Loucy (cell line): ENCODE results near the gene CCDC9.

ENCODE experiments used
- H2AFZ ChIP-seq: fragments of 200-600 bp; sonication (generic); 2 replicates; pipeline ENCODE4 v1.6.0; 2016; ENCODE audit warnings: antibody characterized with exemption, mild to moderate bottlenecking, low read length, moderate library complexity
- H3F3A ChIP-seq: fragments of 200-600 bp; 2 replicates; pipeline ENCODE4 v1.6.0; 2016; ENCODE audit warnings: antibody characterized with exemption, low read depth, mild to moderate bottlenecking
- H3K27me3 ChIP-seq: fragments of 200-600 bp; sonication (generic); 2 replicates; pipeline ENCODE4 v1.6.1; 2014; ENCODE audit warnings: low read length, mild to moderate bottlenecking; ENCODE audit not compliant: insufficient read depth, poor library complexity, severe bottlenecking
- H3K36me3 ChIP-seq: fragments of 200-600 bp; sonication (generic); 2 replicates; pipeline ENCODE4 v1.6.1; 2016; ENCODE audit warnings: low read length; ENCODE audit not compliant: insufficient read depth
- H3K4me1 ChIP-seq: fragments of 200-600 bp; sonication (generic); 2 replicates; pipeline ENCODE4 v1.5.1; 2014; ENCODE audit warnings: low read length, mild to moderate bottlenecking; ENCODE audit not compliant: insufficient read depth, poor library complexity, severe bottlenecking
- H3K4me2 ChIP-seq: fragments of 200-600 bp; sonication (generic); 2 replicates; pipeline ENCODE4 v1.6.0; 2014; ENCODE audit warnings: antibody characterized with exemption, low read length, low read depth, mild to moderate bottlenecking; ENCODE audit not compliant: poor library complexity, severe bottlenecking
- H3K4me3 ChIP-seq: fragments of 200-600 bp; sonication (generic); 2 replicates; pipeline ENCODE4 v1.5.1; 2014; ENCODE audit warnings: low read length, mild to moderate bottlenecking, mixed read lengths; ENCODE audit not compliant: poor library complexity, severe bottlenecking
- H3K79me2 ChIP-seq: fragments of 200-600 bp; sonication (generic); 2 replicates; pipeline ENCODE4 v1.6.1; 2014; ENCODE audit warnings: low read length; ENCODE audit not compliant: insufficient read depth
- H3K9ac ChIP-seq: fragments of 200-600 bp; sonication (generic); 2 replicates; pipeline ENCODE4 v1.6.0; 2014; ENCODE audit warnings: mild to moderate bottlenecking, low read depth, low read length, moderate library complexity; ENCODE audit not compliant: poor library complexity, severe bottlenecking
- H3K9me2 ChIP-seq: fragments of 200-600 bp; sonication (generic); replicated peaks from 2 replicates; pipeline ENCODE4 v1.6.1; 2016; ENCODE audit warnings: low read depth, low read length, mixed read lengths
- H3K9me3 ChIP-seq: fragments of 200-600 bp; sonication (generic); 2 replicates; pipeline ENCODE4 v1.6.1; 2014; ENCODE audit warnings: mild to moderate bottlenecking, antibody characterized with exemption, low read length, low read depth; ENCODE audit not compliant: insufficient read depth
- H4K20me1 ChIP-seq: fragments of 200-600 bp; sonication (generic); 2 replicates; pipeline ENCODE4 v1.6.0; 2014; ENCODE audit warnings: antibody characterized with exemption, low read length, mild to moderate bottlenecking; ENCODE audit not compliant: insufficient read depth, poor library complexity, severe bottlenecking
- EZH2phosphoT487 ChIP-seq: fragments of 200-600 bp; IDR thresholded peaks from 2 replicates; pipeline ENCODE4 v1.6.1; 2018; ENCODE audit warnings: antibody characterized with exemption, mild to moderate bottlenecking, moderate library complexity, borderline replicate concordance
- TF ChIP-seq, protein P1 (sequence below): fragments of 200-600 bp; sonication (generic); conservative IDR thresholded peaks from 2 replicates; pipeline ENCODE4 v1.5.1; 2014; ENCODE audit warnings: mild to moderate bottlenecking, antibody characterized with exemption, low read length

CCDC9 gene

DNA sequence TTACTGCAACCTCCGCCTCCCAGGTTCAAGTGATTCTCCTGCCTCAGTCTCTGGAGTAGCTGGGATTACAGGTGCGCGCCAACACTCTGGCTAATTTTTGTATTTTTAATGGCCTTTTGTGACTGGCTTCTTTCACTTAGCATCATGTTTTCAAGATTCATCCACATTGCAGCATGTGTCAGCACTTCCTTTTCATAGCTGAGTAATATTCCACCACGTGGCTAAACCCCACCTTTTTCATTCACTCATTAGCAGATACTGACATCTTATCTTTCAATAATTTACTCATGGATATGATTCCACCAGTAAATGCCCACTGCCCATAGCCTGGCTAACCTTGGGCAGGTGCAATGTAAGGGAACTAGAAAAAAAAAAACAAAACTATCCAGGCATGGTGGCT lies 60.2 kb downstream of the CCDC9 start:
- Histone ChIP-seq H4K20me1 (no peaks in the 10 kb centered on the region), H3K27me3 (no peaks in the 10 kb centered on the region), H3K9me3 (no peaks in the 10 kb centered on the region), H3K4me2 (no peak overlapping the region), H3K79me2 (no peaks in the 10 kb centered on the region), H3K36me3 (no peaks in the 10 kb centered on the region), H3F3A (no peaks in the 10 kb centered on the region; the same call in 1 of the 2 replicates), H3K9ac (no peak overlapping the region), H3K4me3 (no peak overlapping the region), H2AFZ (no peak overlapping the region), H3K9me2 (no peaks in the 10 kb centered on the region), H3K4me1 (peaks cover 7% of the 10 kb centered on the region)
- TF ChIP-seq, protein P1, sequence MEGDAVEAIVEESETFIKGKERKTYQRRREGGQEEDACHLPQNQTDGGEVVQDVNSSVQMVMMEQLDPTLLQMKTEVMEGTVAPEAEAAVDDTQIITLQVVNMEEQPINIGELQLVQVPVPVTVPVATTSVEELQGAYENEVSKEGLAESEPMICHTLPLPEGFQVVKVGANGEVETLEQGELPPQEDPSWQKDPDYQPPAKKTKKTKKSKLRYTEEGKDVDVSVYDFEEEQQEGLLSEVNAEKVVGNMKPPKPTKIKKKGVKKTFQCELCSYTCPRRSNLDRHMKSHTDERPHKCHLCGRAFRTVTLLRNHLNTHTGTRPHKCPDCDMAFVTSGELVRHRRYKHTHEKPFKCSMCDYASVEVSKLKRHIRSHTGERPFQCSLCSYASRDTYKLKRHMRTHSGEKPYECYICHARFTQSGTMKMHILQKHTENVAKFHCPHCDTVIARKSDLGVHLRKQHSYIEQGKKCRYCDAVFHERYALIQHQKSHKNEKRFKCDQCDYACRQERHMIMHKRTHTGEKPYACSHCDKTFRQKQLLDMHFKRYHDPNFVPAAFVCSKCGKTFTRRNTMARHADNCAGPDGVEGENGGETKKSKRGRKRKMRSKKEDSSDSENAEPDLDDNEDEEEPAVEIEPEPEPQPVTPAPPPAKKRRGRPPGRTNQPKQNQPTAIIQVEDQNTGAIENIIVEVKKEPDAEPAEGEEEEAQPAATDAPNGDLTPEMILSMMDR: no peak
- no peak for TF ChIP-seq EZH2phosphoT487

DNA sequence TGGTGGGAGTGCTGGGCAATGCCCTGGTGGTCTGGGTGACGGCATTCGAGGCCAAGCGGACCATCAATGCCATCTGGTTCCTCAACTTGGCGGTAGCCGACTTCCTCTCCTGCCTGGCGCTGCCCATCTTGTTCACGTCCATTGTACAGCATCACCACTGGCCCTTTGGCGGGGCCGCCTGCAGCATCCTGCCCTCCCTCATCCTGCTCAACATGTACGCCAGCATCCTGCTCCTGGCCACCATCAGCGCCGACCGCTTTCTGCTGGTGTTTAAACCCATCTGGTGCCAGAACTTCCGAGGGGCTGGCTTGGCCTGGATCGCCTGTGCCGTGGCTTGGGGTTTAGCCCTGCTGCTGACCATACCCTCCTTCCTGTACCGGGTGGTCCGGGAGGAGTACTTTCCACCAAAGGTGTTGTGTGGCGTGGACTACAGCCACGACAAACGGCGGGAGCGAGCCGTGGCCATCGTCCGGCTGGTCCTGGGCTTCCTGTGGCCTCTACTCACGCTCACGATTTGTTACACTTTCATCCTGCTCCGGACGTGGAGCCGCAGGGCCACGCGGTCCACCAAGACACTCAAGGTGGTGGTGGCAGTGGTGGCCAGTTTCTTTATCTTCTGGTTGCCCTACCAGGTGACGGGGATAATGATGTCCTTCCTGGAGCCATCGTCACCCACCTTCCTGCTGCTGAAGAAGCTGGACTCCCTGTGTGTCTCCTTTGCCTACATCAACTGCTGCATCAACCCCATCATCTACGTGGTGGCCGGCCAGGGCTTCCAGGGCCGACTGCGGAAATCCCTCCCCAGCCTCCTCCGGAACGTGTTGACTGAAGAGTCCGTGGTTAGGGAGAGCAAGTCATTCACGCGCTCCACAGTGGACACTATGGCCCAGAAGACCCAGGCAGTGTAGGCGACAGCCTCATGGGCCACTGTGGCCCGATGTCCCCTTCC lies 63.9 kb downstream of the CCDC9 start:
- H3K4me2 ChIP-seq: no peak overlapping the region
- H3K36me3 ChIP-seq: no peaks in the 10 kb centered on the region
- no peaks in the 10 kb centered on the region for H3F3A ChIP-seq
- no peak overlapping the region for H2AFZ ChIP-seq
- H3K9me3 ChIP-seq: no peaks in the 10 kb centered on the region
- TF ChIP-seq, protein P1: no peak
- no peak for TF ChIP-seq EZH2phosphoT487
- H3K27me3 ChIP-seq: no peaks in the 10 kb centered on the region
- no peak overlapping the region for H3K9ac ChIP-seq
- H4K20me1 ChIP-seq: no peaks in the 10 kb centered on the region
- H3K4me3 ChIP-seq: no peak overlapping the region
- peaks cover 5% of the 10 kb centered on the region for H3K4me1 ChIP-seq
- no peaks in the 10 kb centered on the region for H3K79me2 ChIP-seq
- no peaks in the 10 kb centered on the region for H3K9me2 ChIP-seq
